K562 (cell line): ENCODE results near the gene SPEF1. TPM values are rescaled to one million over a fixed set of nuclear protein-coding genes. Genes with fewer than 3 reads are reported as not detected.
A peak's percentile ranks its signal among the peaks of the same experiment; 100 is the strongest.
"Not testable (repeated sequence)": the region's sequence is repeated elsewhere in the genome, so short reads cannot be mapped to it uniquely, and the experiment has no call there.

Experiments used
- ATAC-seq: fragments of 200-7000 bp; cut with Tn5 transposase; 3 replicates; pipeline ENCODE4 v1.9.1; 2020; ENCODE audit warnings: moderate library complexity
- BruUV-seq: library from RNA; stranded (reverse); fragments of 400-500 nt; replicated peaks from 2 replicates; lab custom pipeline; 2021; lab: Mats Ljungman, UMichigan
- CTCF ChIA-PET: fragments of 300-600 bp; formaldehyde crosslinking; extraction: SDS; loops from one replicate; lab custom pipeline; 2021; ENCODE audit warnings: low intra/inter-chr PET ratio; lab: Yijun Ruan, JAX
- POLR2A ChIA-PET: fragments of 300-600, 350-650 bp; sonication (Branson Sonifier 250); formaldehyde crosslinking; extraction: SDS; loops from one replicate; lab custom pipeline; 2021; ENCODE audit warnings: antibody characterized with exemption, inconsistent platforms; lab: Yijun Ruan, JAX
- DNase-seq, 4 experiments: peaks; one replicate each; pipeline versions ENCODE4 v3.0.0 to v3.0.0-alpha.2; 2011 to 2018; ENCODE audit warnings: low spot score in 3 of 4, mixed read lengths in 3 of 4; ENCODE audit errors: extremely low read depth in 1 of 4
- FAIRE-seq: peaks from 2 replicates; lab custom pipeline; 2011; peaks lifted over from hg19 to GRCh38; lab: Jason Lieb, UNC
- H2AFZ ChIP-seq: 2 replicates; pipeline ENCODE4 v1.6.0; 2011; ENCODE audit warnings: low read depth, low read length, control low read depth, inconsistent platforms
- H3K27ac ChIP-seq: fragments of 200-600 bp; 3 replicates; pipeline ENCODE4 v1.8.0; 2011; ENCODE audit warnings: low read depth, mild to moderate bottlenecking, control low read depth, inconsistent platforms, low read length, moderate library complexity, mixed read lengths; ENCODE audit errors: extremely low read depth
- H3K27me3 ChIP-seq, 2 experiments: fragments of 300-600 bp in 1 of 2; 2 replicates in 1 of 2; 3 replicates in 1 of 2; pipeline versions ENCODE4 v1.6.0 to v1.8.0; 2011; ENCODE audit warnings: inconsistent platforms in 2 of 2, low read length in 2 of 2, mild to moderate bottlenecking in 1 of 2, mixed read lengths in 1 of 2, moderate library complexity in 1 of 2; ENCODE audit not compliant: control insufficient read depth in 2 of 2, insufficient read depth in 2 of 2
- H3K36me3 ChIP-seq: fragments of 300-600 bp; 3 replicates; pipeline ENCODE4 v1.8.0; 2011; ENCODE audit warnings: mild to moderate bottlenecking, low read length, inconsistent platforms; ENCODE audit not compliant: control insufficient read depth, insufficient read depth
- H3K4me1 ChIP-seq, 2 experiments: fragments of 200-600 bp in 1 of 2; replicated peaks in 1 of 2; 2 replicates in 1 of 2; 3 replicates in 1 of 2; pipeline versions ENCODE4 v1.5.1 to v1.8.0; 2011; ENCODE audit warnings: inconsistent platforms in 2 of 2, low read length in 2 of 2, mild to moderate bottlenecking in 1 of 2, mixed read lengths in 1 of 2, moderate library complexity in 1 of 2; ENCODE audit not compliant: control insufficient read depth in 2 of 2, insufficient read depth in 2 of 2
- H3K4me2 ChIP-seq: 2 replicates; pipeline ENCODE4 v1.6.1; 2011; ENCODE audit warnings: low read length, control low read depth, inconsistent platforms, mixed read lengths; ENCODE audit not compliant: insufficient read depth
- H3K4me3 ChIP-seq: fragments of 200-600 bp; sonication (generic), shearing (Covaris generic); 2 replicates; pipeline ENCODE4 v1.5.1; 2016; ENCODE audit warnings: control low read depth, inconsistent platforms
- H3K79me2 ChIP-seq: fragments of 200-600 bp; 3 replicates; pipeline ENCODE4 v1.8.0; 2011; ENCODE audit warnings: low read length, inconsistent platforms; ENCODE audit not compliant: control insufficient read depth, insufficient read depth
- H3K9ac ChIP-seq, 2 experiments: 2 replicates each; pipeline versions ENCODE4 v1.6.0 to v1.6.1; 2011; ENCODE audit warnings: low read depth in 2 of 2, low read length in 2 of 2, control low read depth in 1 of 2, inconsistent platforms in 1 of 2, mild to moderate bottlenecking in 1 of 2, mixed read lengths in 1 of 2; ENCODE audit not compliant: insufficient read depth in 1 of 2
- H3K9me1 ChIP-seq: one replicate; pipeline ENCODE4 v1.6.0; 2011; ENCODE audit warnings: inconsistent platforms, mild to moderate bottlenecking, low read length, moderate library complexity; ENCODE audit not compliant: control insufficient read depth, insufficient read depth
- H3K9me3 ChIP-seq: replicated peaks from 2 replicates; pipeline ENCODE4 v1.5.1; 2011; ENCODE audit warnings: low read depth, low read length, inconsistent platforms; ENCODE audit not compliant: control insufficient read depth, insufficient read depth
- H4K20me1 ChIP-seq: replicated peaks from 2 replicates; pipeline ENCODE4 v1.6.1; 2011; ENCODE audit warnings: low read length, inconsistent platforms, mixed read lengths; ENCODE audit not compliant: control insufficient read depth, insufficient read depth
- NFIC ChIP-seq: fragments of 450-650 bp; IDR thresholded peaks from 2 replicates; pipeline ENCODE4 v1.6.1; 2017; ENCODE audit warnings: mild to moderate bottlenecking, inconsistent platforms
- SPI1 ChIP-seq: IDR thresholded peaks from 2 replicates; pipeline ENCODE4 v1.6.1; 2011; ENCODE audit warnings: low read depth, low read length, control low read depth, borderline replicate concordance
- ZNF696 ChIP-seq: fragments of 250-450 bp; sonication (Bioruptor Pico); conservative IDR thresholded peaks from 2 replicates; pipeline ENCODE4 v1.4.0; 2020; ENCODE audit warnings: mild to moderate bottlenecking, moderate library complexity
- WGBS: fragments of 100-300 bp; shearing (Covaris generic); methylation state at CpG from one replicate; pipeline ENCODE4 v1.1.6; 2016; ENCODE audit warnings: low coverage, mixed read lengths; ENCODE audit not compliant: insufficient coverage; ENCODE audit errors: missing lambda C conversion rate; 5-methylcytosine and 5-hydroxymethylcytosine counted together
- in situ Hi-C: fragments of 300-500 bp; cut with MboI; formaldehyde crosslinking; loops from 4 replicates; pipeline ENCODE4 v1.15.0; 2018; ENCODE audit warnings: inconsistent platforms, mixed read lengths
- intact Hi-C: fragments of 100-400 bp; cut with micrococcal nuclease; formaldehyde crosslinking; loops from 2 replicates; pipeline ENCODE4 v1.14.2; 2022
- polyA plus RNA-seq, 8 experiments: library from polyadenylated mRNA; depleted of rRNA in 4 of 8; stranded (reverse) in 5 of 8; unstranded in 3 of 8; fragments of >200 nt; fragmentation: Nextera tagmentation in 2 of 8; fragmentation: Illumina TruSeq in 1 of 8; extraction: Ambion mirVana in 2 of 8; extraction: Trizol in 1 of 8; gene quantifications; 2 replicates each; pipeline versions ENCODE4 v1.2.1 to v1.2.3, GENCODE V29; 2011 to 2014; ENCODE audit warnings: inconsistent platforms in 1 of 8, missing spikeins in 1 of 8
- total RNA-seq, 7 experiments: library from RNA; depleted of rRNA in 6 of 7; stranded (reverse); fragments of >200 nt in 6 of 7; fragmentation: Illumina TruSeq in 2 of 7; extraction: Trizol in 2 of 7; gene quantifications; 2 replicates each; pipeline versions ENCODE4 v1.2.1 to v1.2.3, GENCODE V29; 2011 to 2021; ENCODE audit warnings: low replicate concordance in 1 of 7
- TF ChIP-seq, protein P1 (sequence below): fragments of 250-450 bp; sonication (Bioruptor Pico); IDR thresholded peaks from 2 replicates; pipeline ENCODE4 v1.4.0; 2020; ENCODE audit warnings: mild to moderate bottlenecking
- TF ChIP-seq, protein P2 (sequence below): IDR thresholded peaks from 2 replicates; pipeline ENCODE4 v1.6.1; 2011; ENCODE audit warnings: borderline replicate concordance, low read depth, mild to moderate bottlenecking, moderate library complexity, low read length; ENCODE audit not compliant: insufficient read depth, poor library complexity, severe bottlenecking
- TF ChIP-seq, protein P3 (sequence below), 2 experiments: fragments of 450-650 bp; IDR thresholded peaks; 2 replicates each; pipeline ENCODE4 v1.6.1; 2018; ENCODE audit warnings: mild to moderate bottlenecking in 2 of 2, low read depth in 1 of 2; ENCODE audit not compliant: partially characterized antibody in 2 of 2

The SPEF1 gene
- total and polyA plus RNA-seq, 9 of the 15 experiments (the other 6 are each of a cell fraction or from before 2014, with no cell fraction given) = not detected

- TF ChIP-seq, protein P1, sequence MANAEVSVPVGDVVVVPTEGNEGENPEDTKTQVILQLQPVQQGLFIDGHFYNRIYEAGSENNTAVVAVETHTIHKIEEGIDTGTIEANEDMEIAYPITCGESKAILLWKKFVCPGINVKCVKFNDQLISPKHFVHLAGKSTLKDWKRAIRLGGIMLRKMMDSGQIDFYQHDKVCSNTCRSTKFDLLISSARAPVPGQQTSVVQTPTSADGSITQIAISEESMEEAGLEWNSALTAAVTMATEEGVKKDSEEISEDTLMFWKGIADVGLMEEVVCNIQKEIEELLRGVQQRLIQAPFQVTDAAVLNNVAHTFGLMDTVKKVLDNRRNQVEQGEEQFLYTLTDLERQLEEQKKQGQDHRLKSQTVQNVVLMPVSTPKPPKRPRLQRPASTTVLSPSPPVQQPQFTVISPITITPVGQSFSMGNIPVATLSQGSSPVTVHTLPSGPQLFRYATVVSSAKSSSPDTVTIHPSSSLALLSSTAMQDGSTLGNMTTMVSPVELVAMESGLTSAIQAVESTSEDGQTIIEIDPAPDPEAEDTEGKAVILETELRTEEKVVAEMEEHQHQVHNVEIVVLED (CRISPR knock-in tag) = no peak
- TF ChIP-seq, protein P2, sequence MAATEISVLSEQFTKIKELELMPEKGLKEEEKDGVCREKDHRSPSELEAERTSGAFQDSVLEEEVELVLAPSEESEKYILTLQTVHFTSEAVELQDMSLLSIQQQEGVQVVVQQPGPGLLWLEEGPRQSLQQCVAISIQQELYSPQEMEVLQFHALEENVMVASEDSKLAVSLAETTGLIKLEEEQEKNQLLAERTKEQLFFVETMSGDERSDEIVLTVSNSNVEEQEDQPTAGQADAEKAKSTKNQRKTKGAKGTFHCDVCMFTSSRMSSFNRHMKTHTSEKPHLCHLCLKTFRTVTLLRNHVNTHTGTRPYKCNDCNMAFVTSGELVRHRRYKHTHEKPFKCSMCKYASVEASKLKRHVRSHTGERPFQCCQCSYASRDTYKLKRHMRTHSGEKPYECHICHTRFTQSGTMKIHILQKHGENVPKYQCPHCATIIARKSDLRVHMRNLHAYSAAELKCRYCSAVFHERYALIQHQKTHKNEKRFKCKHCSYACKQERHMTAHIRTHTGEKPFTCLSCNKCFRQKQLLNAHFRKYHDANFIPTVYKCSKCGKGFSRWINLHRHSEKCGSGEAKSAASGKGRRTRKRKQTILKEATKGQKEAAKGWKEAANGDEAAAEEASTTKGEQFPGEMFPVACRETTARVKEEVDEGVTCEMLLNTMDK = no peak
- TF ChIP-seq, protein P3, sequence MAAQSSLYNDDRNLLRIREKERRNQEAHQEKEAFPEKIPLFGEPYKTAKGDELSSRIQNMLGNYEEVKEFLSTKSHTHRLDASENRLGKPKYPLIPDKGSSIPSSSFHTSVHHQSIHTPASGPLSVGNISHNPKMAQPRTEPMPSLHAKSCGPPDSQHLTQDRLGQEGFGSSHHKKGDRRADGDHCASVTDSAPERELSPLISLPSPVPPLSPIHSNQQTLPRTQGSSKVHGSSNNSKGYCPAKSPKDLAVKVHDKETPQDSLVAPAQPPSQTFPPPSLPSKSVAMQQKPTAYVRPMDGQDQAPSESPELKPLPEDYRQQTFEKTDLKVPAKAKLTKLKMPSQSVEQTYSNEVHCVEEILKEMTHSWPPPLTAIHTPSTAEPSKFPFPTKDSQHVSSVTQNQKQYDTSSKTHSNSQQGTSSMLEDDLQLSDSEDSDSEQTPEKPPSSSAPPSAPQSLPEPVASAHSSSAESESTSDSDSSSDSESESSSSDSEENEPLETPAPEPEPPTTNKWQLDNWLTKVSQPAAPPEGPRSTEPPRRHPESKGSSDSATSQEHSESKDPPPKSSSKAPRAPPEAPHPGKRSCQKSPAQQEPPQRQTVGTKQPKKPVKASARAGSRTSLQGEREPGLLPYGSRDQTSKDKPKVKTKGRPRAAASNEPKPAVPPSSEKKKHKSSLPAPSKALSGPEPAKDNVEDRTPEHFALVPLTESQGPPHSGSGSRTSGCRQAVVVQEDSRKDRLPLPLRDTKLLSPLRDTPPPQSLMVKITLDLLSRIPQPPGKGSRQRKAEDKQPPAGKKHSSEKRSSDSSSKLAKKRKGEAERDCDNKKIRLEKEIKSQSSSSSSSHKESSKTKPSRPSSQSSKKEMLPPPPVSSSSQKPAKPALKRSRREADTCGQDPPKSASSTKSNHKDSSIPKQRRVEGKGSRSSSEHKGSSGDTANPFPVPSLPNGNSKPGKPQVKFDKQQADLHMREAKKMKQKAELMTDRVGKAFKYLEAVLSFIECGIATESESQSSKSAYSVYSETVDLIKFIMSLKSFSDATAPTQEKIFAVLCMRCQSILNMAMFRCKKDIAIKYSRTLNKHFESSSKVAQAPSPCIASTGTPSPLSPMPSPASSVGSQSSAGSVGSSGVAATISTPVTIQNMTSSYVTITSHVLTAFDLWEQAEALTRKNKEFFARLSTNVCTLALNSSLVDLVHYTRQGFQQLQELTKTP (IDR thresholded peaks at IDR 0.05; ENCODE audit: low read depth in 1 of 2, partially characterized antibody in 2 of 2) = peak in 1 of 2 experiments; percentile 92
- no peak for TF ChIP-seq SPI1
- TF ChIP-seq NFIC = no peak
- no peak for TF ChIP-seq ZNF696 (CRISPR knock-in tag)
Observed at GRCh38 chr20:3781153-3781910, at the start of gene SPEF1 (continued).

- BruUV-seq, H3K27ac ChIP-seq, FAIRE-seq, DNase-seq, intact Hi-C loops, H4K20me1 ChIP-seq, H3K4me3 ChIP-seq, H3K9me3 ChIP-seq, POLR2A ChIA-PET, ATAC-seq, CTCF ChIA-PET, H3K27me3 ChIP-seq, H3K4me2 ChIP-seq, H3K9ac ChIP-seq, H3K79me2 ChIP-seq, H2AFZ ChIP-seq, in situ Hi-C loops, H3K36me3 ChIP-seq, H3K9me1 ChIP-seq, H3K4me1 ChIP-seq: not testable (repeated sequence)
- WGBS = 92% methylated on average over 3 of the region's 5 CpGs
Observed at GRCh38 chr20:3829891-3830290, 48.6 kb upstream of the SPEF1 start.
